Cardiac fibroblast (primary cell): Measurements from ENCODE around the gene SPATS2L.

Experiments used
- DNase-seq, 2 donors: peaks; one replicate each; pipeline versions ENCODE4 v3.0.0 to v3.0.0-alpha.2; 2010; ENCODE audit warnings: low read depth in 2 of 2
- H3K4me3 ChIP-seq, 2 donors: replicated peaks in 1 of 2; 1 replicate in 1 of 2; 2 replicates in 1 of 2; pipeline ENCODE4 v1.5.1; 2011; ENCODE audit warnings: low read depth in 2 of 2, low read length in 2 of 2, mild to moderate bottlenecking in 2 of 2, moderate library complexity in 1 of 2
- TF ChIP-seq, protein P1 (sequence below): IDR thresholded peaks from one replicate; pipeline ENCODE4 v1.5.1; 2011; ENCODE audit warnings: low read depth, mild to moderate bottlenecking, low read length, inconsistent platforms

The SPATS2L gene

DNA sequence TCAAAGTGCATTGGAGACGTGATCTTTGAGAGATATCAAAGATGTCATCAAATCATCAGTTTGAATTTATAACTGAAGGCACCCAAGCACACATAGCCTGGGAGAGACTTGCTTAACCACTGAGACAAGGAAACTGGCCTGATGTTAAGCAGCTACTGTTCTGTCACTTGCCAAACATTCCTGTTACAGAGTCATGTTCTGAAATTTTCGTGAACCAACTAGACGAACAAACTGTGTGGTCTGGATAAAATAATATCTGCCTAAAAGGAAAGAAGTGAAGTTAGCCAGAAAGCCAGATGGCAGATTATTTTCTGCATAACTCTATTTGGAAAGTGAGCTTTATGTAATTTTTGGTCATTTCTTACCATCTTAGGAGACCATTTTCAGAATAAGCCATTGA is 51.4 kb downstream of the SPATS2L start:
- TF ChIP-seq, protein P1, sequence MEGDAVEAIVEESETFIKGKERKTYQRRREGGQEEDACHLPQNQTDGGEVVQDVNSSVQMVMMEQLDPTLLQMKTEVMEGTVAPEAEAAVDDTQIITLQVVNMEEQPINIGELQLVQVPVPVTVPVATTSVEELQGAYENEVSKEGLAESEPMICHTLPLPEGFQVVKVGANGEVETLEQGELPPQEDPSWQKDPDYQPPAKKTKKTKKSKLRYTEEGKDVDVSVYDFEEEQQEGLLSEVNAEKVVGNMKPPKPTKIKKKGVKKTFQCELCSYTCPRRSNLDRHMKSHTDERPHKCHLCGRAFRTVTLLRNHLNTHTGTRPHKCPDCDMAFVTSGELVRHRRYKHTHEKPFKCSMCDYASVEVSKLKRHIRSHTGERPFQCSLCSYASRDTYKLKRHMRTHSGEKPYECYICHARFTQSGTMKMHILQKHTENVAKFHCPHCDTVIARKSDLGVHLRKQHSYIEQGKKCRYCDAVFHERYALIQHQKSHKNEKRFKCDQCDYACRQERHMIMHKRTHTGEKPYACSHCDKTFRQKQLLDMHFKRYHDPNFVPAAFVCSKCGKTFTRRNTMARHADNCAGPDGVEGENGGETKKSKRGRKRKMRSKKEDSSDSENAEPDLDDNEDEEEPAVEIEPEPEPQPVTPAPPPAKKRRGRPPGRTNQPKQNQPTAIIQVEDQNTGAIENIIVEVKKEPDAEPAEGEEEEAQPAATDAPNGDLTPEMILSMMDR: no peak
- no peak overlapping the region for H3K4me3 ChIP-seq
- peak in 1 of 2 donors; percentile 57 for DNase-seq

DNA sequence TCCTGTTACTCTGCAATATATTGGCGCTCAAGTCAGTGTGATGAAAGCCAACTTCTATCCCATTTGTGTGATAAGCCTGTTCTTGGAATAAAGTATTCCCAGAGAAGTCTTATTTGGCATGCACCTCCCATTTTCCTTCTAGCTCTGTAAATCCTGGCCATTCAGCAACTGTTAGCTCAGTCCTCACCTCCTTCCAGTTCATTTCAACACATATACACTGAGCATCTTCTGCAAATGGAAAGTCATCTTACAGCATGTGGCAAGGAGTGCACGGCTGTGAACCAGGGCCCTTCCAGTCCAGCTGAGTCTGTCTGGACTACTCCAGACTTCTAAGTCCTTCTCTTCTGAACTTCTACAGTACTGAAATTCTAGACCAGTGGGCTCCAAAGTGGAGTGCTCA is 53.1 kb downstream of the SPATS2L start:
- no peak overlapping the region for H3K4me3 ChIP-seq
- peak in 1 of 2 donors; percentile 68 for DNase-seq
- TF ChIP-seq, protein P1: no peak

DNA sequence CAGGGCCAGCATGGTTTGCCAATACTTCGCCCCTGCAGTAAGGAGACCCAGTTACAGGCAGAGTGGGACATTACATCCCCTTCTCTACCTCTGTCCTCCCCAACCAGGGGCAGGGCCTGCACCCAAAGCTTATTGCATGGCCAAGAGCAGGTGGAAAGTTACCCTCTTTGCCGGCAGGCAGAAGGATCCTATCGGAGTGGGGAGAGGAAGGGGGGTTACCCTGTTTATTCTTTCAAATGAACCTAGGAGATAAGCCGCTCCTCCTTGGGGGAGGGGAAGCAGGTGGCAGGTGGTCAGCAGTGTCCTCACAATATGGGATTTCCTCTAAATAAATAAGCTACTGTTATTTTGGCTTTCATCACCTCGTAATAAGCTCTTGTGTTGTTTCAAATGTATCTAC is 53.9 kb downstream of the SPATS2L start:
- TF ChIP-seq, protein P1: no peak
- no peak for DNase-seq
- no peak overlapping the region for H3K4me3 ChIP-seq

DNA sequence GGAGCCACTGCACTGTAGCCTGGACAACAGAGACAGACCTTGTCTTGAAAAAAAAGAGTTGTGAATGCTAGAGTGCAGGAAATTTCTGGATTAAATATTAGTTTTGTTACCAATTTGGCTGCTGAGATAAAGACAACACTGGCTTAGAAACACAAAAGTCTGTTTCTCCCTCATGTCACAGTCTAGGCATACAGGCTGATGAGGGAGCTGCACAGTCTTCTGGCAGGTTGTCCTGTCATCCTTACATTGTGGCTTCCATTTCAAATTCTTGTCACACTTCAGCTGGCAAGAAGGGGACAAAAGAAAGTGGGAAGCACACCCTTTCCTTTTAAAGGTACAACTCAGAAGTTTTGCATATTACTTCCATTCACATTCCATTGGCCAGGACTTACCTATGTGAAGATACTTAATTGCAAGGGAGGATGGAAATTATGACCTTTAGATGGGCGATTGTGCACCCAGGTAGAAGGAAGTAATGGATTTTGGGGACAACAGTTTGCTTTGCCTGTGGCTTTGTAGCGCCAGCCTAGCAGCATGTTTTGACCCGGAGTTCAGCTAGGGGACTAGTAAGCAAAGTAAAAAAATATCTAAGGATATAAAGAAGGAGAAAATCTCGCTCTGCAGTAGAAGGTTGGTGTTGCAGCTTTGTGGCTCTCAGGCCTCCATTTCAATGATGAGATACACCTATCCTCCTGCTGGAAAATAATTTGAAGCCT is 55.9 kb downstream of the SPATS2L start:
- H3K4me3 ChIP-seq: no peak overlapping the region
- no peak for DNase-seq
- TF ChIP-seq, protein P1: no peak

DNA sequence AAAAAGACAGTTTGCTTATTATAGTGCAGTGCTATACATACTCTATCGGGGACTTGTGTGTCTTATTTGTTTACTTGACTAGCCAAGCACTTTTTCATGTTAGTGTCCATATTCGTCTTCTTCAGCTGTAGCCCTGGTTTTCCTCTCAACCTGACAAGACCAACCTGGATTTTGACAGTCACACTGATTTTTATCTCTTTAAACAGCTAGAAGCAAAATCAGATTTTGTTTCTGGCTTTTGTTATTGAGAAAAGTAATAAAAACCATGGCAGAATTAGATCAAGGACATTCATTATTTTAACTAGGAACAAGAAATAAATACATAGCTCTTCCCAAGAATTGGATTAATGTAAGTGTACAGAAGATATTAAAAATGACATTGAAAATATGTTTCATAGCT is 56.8 kb downstream of the SPATS2L start:
- H3K4me3 ChIP-seq: no peak overlapping the region
- no peak for DNase-seq
- TF ChIP-seq, protein P1: no peak

DNA sequence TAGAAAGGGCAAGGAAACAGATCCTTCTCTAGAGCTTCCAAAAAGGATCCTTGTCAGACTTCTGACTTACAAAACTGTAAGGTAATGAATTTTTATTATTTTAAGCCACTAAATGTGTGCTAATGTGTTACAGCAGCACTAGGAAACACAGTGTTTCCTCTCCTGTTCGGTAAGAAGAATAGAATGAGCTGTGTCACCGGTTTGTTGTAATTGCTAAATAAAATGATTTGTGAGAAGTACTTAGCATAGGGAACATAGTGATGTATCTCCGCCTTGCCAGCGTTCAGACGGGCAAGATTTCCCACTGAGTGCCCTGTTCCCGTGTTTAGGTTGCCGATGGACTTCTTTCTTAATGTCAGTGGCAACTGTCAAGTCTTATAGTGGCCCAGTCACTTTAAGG is 57.6 kb downstream of the SPATS2L start:
- no peak overlapping the region for H3K4me3 ChIP-seq
- DNase-seq: no peak
- TF ChIP-seq, protein P1: no peak

DNA sequence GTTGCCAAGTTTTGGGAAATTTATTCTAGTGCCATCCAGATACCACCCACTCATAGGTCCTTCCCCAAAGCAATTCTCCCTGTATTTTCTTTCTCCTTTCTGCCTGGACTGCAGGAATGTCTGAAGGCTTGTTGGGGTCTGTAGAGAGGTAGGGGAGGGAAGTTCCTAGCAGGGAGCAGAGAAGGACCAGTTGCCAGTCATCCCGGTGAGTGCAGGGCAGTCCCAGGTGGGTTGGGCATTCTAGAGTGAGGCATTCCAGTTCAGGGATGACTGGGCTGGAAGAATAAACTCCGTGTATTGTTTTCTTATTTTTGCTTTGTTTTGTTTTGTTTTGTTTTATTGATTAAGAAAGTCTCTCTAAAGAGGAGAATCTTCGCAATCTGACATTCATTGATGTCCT is 58.1 kb downstream of the SPATS2L start:
- TF ChIP-seq, protein P1: no peak
- no peak overlapping the region for H3K4me3 ChIP-seq
- DNase-seq: no peak
